GM10847 (cell line): ENCODE results near the gene DLL3.

ENCODE experiments used
- POLR2A ChIP-seq: IDR thresholded peaks from 2 replicates; pipeline ENCODE4 v1.6.1; 2011; ENCODE audit not compliant: insufficient read length; ENCODE audit errors: extremely low read depth

The DLL3 gene

GRCh38 chr19:39506944-39507714 is 8.4 kb downstream of the DLL3 start:
- TF ChIP-seq POLR2A, result no peak

- no peak for TF ChIP-seq POLR2A
Observed at GRCh38 chr19:39507715-39508364, 9.1 kb downstream of the DLL3 start.

DNA sequence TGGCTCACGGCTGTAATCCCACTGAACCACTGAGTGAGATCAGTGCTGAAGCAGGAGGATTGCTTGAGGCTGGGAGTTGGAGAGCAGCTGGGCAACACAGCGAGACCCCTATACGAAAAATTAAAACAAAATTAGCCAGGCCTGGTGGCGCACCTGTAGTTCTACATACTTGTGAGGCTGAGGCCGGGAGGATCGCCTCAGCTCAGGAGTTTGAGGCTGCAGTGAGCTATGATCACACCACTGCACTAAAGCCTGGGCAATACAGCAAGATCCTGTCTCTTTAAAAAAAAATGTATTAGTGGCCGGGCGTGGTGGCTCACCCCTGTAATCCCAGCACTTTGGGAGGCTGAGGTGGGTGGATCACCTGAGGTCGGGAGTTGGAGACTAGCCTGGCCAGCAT is 9.9 kb downstream of the DLL3 start:
- no peak for TF ChIP-seq POLR2A

GRCh38 chr19:39509233-39509632 is 10.5 kb downstream of the DLL3 start:
- no peak for TF ChIP-seq POLR2A

GRCh38 chr19:39512988-39513387 is 14.2 kb downstream of the DLL3 start:
- no peak for TF ChIP-seq POLR2A

DNA sequence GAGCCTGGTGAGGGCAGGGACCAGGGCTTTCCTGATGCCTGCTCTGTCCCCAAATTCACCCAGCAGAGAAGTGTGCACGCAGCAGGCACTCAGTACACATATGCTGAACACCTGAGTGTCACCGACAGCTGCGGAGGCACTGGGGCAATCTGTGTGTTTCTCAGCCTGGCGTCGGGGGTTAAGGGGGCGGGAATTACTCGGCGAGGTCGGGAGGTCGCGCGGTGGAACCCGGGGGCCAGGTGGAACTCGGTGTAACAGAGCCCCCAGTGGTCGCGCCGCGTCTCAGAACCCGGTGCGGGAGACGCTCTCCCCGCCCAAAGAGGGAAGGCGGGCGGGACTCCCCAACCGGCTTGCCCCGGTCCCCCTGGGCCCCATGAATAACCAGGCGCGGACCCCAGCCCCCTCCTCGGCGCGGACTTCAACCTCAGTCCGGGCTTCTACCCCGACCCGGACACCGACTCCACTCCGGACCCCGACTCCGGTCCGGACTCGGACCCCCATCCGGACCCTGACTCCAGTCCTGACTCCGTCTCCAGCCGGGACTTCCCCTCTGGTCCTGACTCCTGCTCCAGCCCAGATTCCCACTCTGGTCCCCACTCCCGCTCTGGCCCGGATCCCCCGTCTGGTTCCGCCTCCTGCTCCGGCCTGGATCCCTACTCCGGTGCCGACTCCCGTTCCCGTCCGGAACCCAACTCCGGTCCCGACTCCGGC is 16.2 kb downstream of the DLL3 start, which contains the start of gene SELENOV:
Gene SELENOV, plus strand, starts transcription at position 300 of the 711 bp plus-strand sequence. Its CDS starts 74 bp downstream, at position 374.
- no peak for TF ChIP-seq POLR2A

GRCh38 chr19:39515551-39516191 is 16.9 kb downstream of the DLL3 start:
- no peak for TF ChIP-seq POLR2A

- TF ChIP-seq POLR2A, result no peak
Observed at GRCh38 chr19:39516270-39516669, 17.5 kb downstream of the DLL3 start.

DNA sequence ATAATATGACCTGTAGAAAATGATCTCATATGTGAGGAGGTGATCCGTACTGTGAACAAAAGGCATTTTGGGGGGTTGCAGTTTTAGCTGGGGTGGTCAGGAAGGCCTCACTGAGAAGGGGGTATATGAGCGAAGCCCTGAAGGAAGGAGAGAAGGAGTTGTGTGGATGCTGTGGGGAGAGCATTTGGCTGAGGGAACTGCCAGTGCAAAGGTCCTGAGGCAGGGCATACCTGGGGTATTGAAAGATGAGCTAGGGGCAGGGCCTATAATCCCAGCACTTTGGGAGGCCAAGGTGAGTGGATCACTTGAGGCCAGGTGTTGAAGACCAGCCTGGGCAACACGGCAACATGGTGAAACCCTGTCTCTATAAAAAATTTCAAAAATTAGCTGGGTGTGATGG is 18.7 kb downstream of the DLL3 start:
- TF ChIP-seq POLR2A, result no peak

DNA sequence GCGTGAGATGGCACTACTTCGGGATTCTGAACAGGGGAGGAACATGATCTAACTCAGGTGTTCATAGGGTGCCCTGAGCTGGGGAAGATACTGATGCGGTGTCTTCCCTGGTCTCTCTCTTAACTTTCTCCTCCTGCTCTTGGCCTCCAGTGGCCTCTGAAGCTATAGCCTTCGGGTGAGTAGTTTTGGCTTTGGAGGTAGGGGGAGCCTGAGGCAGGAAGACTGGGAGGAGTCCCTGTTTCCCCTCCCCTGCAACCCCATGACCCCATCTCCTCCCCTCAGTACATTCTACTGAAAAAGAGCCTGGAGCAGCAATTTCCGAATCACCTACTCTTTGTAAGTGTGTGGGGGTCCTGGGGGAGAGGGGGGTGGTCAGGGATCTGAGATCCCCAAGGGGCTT is 19.7 kb downstream of the DLL3 start:
- TF ChIP-seq POLR2A, result no peak

GRCh38 chr19:39518975-39519374 is 20.2 kb downstream of the DLL3 start:
- TF ChIP-seq POLR2A, result no peak

- no peak for TF ChIP-seq POLR2A
Observed at GRCh38 chr19:39520541-39521484, 22.1 kb downstream of the DLL3 start.

DNA sequence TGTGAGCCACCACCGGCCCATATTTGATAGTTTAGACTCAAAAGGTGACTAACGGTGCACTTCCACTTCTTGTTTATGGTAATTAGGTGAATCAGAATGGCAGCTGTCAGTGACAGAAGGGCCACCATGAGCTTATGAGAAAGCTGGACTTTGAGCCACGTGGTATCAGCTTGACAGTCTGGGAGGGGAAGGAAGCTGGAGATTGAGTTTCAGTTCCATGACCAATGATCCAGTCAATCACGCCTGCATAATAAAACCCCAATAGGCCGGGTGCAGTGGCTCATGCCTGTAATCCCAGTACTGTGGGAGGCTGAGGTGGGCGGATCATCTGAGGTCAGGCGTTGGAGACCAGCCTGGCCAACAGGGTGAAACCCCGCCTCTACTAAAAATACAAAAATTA is 25.7 kb downstream of the DLL3 start:
- TF ChIP-seq POLR2A, result no peak

GRCh38 chr19:39525205-39525604 is 26.5 kb downstream of the DLL3 start:
- no peak for TF ChIP-seq POLR2A
